ENCODE data around the gene CD82. TPM values are rescaled to one million over a fixed set of nuclear protein-coding genes. Genes with fewer than 3 reads are reported as not detected.

The CD82 gene
- total and polyA plus RNA-seq, 9 donors = 25.8 to 108 (median 69.6) TPM

DNA sequence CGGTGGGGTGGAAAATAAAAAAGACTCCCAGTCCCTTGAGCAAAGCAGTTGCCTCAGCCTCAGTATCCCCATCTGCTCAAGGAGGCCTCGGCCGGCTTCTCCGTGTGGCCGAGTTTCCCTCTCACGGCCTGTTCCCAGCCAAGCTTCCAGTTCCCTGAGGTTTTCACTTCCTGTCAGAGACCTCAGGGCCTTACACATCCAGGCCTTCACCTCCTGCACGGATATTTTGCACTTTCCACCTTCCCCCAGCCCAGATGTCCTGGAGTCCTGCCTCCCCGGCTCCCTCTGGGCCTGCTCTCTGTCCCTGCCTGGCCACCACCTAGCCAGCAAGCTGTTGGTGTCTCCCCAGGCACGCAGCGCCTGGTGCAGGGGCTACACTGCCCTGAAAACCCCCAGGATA lies 41.1 kb upstream of the CD82 start:
- peaks cover 14% of the 10 kb centered on the region for H3K27me3 ChIP-seq (ENCODE audit: control insufficient read depth, insufficient read depth, low read length)
- 24% methylated on average over 8 of the region's 10 CpGs for WGBS (ENCODE audit: insufficient coverage)
- H3K4me1 ChIP-seq (ENCODE audit: control insufficient read depth, insufficient read depth, low read length) = peaks cover 59% of the 10 kb centered on the region
- peak overlapping the region; percentile 59 for H3K27ac ChIP-seq (ENCODE audit: low read length)
- no peaks in the 10 kb centered on the region for H3K9me3 ChIP-seq (replicated peaks; ENCODE audit: control insufficient read depth, low read depth, low read length)
- H3K4me3 ChIP-seq (ENCODE audit: low read length) = no peak overlapping the region
- H3K36me3 ChIP-seq (ENCODE audit: control insufficient read depth, insufficient read depth, low read length) = no peaks in the 10 kb centered on the region
- DNase-seq = peak; percentile 73

DNA sequence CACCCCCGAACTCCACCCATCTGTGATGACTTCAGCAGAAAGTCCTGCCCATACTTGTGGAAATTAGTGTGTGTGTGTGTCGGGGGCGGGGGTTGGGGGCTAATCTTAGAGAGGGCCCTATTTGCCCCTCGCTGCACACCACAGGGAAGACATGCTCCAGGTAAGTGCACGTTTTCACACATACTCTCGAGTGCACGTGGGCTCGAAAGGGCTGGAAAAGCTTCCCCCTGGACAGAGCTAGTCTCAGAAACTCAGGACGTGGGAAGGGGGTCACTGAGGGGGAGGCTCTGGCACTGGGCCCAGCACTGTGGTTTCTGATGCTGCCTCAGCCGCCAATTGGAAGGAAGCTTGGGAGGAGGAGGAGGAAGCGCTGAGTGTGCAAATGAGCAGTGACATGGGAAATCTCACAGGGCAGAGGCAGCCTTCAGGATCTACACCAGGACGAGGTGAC lies 40.7 kb upstream of the CD82 start:
- peak overlapping the region; percentile 59 for H3K27ac ChIP-seq (ENCODE audit: low read length)
- H3K27me3 ChIP-seq (ENCODE audit: control insufficient read depth, insufficient read depth, low read length) = peaks cover 12% of the 10 kb centered on the region
- no peak overlapping the region for H3K4me3 ChIP-seq (ENCODE audit: low read length)
- H3K36me3 ChIP-seq (ENCODE audit: control insufficient read depth, insufficient read depth, low read length) = no peaks in the 10 kb centered on the region
- WGBS (ENCODE audit: insufficient coverage) = 51% methylated on average over 9 of the region's 12 CpGs
- peaks cover 55% of the 10 kb centered on the region for H3K4me1 ChIP-seq (ENCODE audit: control insufficient read depth, insufficient read depth, low read length)
- H3K9me3 ChIP-seq (replicated peaks; ENCODE audit: control insufficient read depth, low read depth, low read length) = no peaks in the 10 kb centered on the region
- DNase-seq = peak; percentile 83

DNA sequence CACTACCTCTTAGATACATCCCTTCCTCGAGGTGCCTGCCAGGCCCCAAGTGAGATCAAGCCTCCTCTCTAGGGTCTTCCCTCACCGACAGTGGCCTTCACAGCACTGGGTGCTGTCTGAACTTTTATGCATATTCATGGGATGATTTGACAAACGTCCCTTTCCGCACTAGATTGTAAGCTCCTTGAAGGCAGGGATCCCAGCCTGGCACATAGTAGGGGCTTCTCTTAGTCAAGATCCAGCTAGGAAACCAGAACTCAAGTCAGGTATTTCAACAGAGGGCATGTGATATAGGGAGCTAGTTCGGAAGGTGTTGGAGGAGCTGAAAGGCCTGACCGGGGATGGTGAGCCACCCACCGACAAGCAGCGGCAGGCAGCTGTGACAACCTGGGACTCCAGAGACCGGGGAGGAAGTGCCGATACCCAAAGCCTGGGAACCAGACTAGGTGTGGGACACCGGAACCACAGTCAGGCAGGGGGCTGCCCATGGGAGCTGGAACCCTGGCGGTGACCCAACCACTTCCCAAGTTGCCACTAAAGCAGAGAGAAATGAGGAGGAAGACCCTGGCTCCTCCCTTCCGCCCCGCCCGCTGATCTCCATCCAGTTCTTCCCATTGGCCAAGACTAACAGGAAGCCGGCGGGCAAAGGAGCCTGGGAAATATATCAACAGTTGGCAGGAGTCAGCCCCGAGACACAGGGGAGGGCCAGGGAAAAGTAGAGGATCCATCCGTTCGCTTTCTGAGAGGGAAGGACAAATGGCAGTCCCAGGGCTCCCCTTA lies 39.8 kb upstream of the CD82 start:
- H3K36me3 ChIP-seq (ENCODE audit: control insufficient read depth, insufficient read depth, low read length) = no peaks in the 10 kb centered on the region
- peaks cover 52% of the 10 kb centered on the region for H3K4me1 ChIP-seq (ENCODE audit: control insufficient read depth, insufficient read depth, low read length)
- H3K4me3 ChIP-seq (ENCODE audit: low read length) = no peak overlapping the region
- peak overlapping the region; percentile 32 for H3K27ac ChIP-seq (ENCODE audit: low read length)
- no peaks in the 10 kb centered on the region for H3K9me3 ChIP-seq (replicated peaks; ENCODE audit: control insufficient read depth, low read depth, low read length)
- H3K27me3 ChIP-seq (ENCODE audit: control insufficient read depth, insufficient read depth, low read length) = peaks cover 5% of the 10 kb centered on the region
- DNase-seq = peak; percentile 43
- 83% methylated on average over 13 of the region's 20 CpGs for WGBS (ENCODE audit: insufficient coverage)

DNA sequence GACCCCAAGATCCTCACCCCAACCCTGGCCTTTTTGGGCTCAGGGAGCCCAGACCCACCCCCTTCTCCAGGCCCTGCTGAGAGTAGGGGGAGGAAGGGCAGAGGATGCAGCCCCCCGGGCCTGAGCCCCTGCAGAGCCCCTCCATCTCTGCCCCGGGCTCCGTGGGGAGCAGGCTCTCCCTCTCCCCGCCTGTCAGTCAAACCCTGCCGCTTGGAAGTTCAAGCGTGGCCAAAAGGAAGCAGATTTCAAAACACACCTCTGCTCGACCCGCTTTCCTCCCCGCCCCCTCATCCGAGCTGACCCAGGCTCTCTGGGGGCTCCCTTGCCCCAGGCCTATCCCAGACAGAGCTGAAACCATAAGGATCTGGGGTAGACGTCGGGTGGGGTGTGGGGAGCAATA lies 39.0 kb upstream of the CD82 start:
- H3K27ac ChIP-seq (ENCODE audit: low read length) = no peak overlapping the region
- H3K27me3 ChIP-seq (ENCODE audit: control insufficient read depth, insufficient read depth, low read length) = peaks cover 5% of the 10 kb centered on the region
- H3K4me3 ChIP-seq (ENCODE audit: low read length) = no peak overlapping the region
- H3K4me1 ChIP-seq (ENCODE audit: control insufficient read depth, insufficient read depth, low read length) = peaks cover 57% of the 10 kb centered on the region
- WGBS (ENCODE audit: insufficient coverage) = 55% methylated on average over 6 of the region's 12 CpGs
- no peaks in the 10 kb centered on the region for H3K9me3 ChIP-seq (replicated peaks; ENCODE audit: control insufficient read depth, low read depth, low read length)
- H3K36me3 ChIP-seq (ENCODE audit: control insufficient read depth, insufficient read depth, low read length) = no peaks in the 10 kb centered on the region
- no peak for DNase-seq

DNA sequence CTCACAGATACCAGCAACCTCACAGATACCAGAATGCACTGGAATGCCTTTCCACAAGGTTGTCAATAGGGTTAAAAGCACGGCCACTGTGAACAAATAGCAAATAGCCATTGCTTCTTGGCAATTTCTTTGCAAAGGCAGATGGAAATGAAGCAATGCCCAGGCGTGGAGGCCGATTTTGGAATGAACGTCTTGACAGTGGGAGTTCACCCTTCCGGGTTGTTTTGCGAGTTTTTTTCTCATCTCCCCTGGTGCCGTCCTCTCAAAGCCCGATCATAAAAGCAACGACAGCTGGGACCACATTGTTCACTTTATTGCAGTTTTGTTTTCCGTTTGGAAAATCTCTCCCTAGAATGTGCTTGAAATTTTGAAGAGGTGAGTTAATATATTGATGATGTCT lies 38.0 kb upstream of the CD82 start:
- no peak overlapping the region for H3K27ac ChIP-seq (ENCODE audit: low read length)
- DNase-seq = no peak

DNA sequence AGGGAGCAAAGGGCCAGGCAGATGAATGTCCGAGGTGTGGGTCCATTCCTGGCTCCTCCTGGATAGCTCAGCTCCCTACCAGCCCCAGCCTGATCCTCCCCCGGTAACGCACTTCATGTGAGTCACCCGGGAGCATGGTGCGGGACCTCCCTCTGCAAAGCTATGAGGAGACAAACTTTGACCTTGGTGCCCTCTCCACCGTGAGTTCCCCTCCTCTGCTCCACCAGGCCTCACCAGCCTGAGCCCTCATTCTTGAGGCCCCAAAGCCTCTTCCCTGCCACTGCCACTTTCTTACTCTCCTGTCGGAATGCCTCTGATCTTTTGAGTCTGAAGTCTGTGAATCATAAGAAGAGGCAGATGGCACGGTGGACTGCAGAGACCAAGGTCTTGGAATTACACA lies 37.4 kb upstream of the CD82 start:
- H3K4me3 ChIP-seq (ENCODE audit: low read length) = no peak overlapping the region
- peaks cover 2% of the 10 kb centered on the region for H3K27me3 ChIP-seq (ENCODE audit: control insufficient read depth, insufficient read depth, low read length)
- H3K4me1 ChIP-seq (ENCODE audit: control insufficient read depth, insufficient read depth, low read length) = peaks cover 57% of the 10 kb centered on the region
- DNase-seq = no peak
- WGBS (ENCODE audit: insufficient coverage) = 80% methylated on average over 7 of the region's 8 CpGs
- no peaks in the 10 kb centered on the region for H3K9me3 ChIP-seq (replicated peaks; ENCODE audit: control insufficient read depth, low read depth, low read length)
- H3K36me3 ChIP-seq (ENCODE audit: control insufficient read depth, insufficient read depth, low read length) = no peaks in the 10 kb centered on the region
- no peak overlapping the region for H3K27ac ChIP-seq (ENCODE audit: low read length)

More for the DNA sequence above, 38.0 kb upstream of the CD82 start:
- Histone ChIP-seq H3K4me1 (ENCODE audit: control insufficient read depth, insufficient read depth, low read length) (peaks cover 57% of the 10 kb centered on the region), H3K4me3 (ENCODE audit: low read length) (no peak overlapping the region), H3K27me3 (ENCODE audit: control insufficient read depth, insufficient read depth, low read length) (peaks cover 5% of the 10 kb centered on the region), H3K9me3 (replicated peaks; ENCODE audit: control insufficient read depth, low read depth, low read length) (no peaks in the 10 kb centered on the region), H3K36me3 (ENCODE audit: control insufficient read depth, insufficient read depth, low read length) (no peaks in the 10 kb centered on the region)
- 29% methylated on average over 6 of the region's 10 CpGs for WGBS (ENCODE audit: insufficient coverage)

DNA sequence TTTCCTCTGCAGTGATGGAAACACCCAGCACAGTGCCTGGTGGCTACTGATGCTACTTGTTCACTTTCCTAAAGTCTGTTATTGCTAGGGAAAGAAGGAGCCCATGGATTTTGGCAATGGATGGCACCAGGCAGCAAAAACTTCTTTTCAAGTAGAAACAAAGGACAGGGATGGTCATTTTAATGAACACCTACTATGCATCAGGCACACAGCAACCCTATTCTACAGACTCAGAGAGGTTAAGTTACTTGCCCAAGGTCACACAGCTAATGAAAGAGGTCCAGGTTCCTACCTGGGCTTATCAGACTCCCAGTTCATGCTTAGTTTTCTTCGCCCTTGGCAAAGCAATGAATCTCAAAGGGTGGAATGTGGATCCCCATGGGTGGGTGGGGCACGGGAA lies 36.9 kb upstream of the CD82 start:
- H3K27me3 ChIP-seq (ENCODE audit: control insufficient read depth, insufficient read depth, low read length) = peaks cover 2% of the 10 kb centered on the region
- no peak overlapping the region for H3K27ac ChIP-seq (ENCODE audit: low read length)
- H3K4me1 ChIP-seq (ENCODE audit: control insufficient read depth, insufficient read depth, low read length) = peaks cover 55% of the 10 kb centered on the region
- DNase-seq = no peak
- 92% methylated on average over 2 of the region's 2 CpGs for WGBS (ENCODE audit: insufficient coverage)
- H3K36me3 ChIP-seq (ENCODE audit: control insufficient read depth, insufficient read depth, low read length) = no peaks in the 10 kb centered on the region
- H3K9me3 ChIP-seq (replicated peaks; ENCODE audit: control insufficient read depth, low read depth, low read length) = no peaks in the 10 kb centered on the region
- no peak overlapping the region for H3K4me3 ChIP-seq (ENCODE audit: low read length)

DNA sequence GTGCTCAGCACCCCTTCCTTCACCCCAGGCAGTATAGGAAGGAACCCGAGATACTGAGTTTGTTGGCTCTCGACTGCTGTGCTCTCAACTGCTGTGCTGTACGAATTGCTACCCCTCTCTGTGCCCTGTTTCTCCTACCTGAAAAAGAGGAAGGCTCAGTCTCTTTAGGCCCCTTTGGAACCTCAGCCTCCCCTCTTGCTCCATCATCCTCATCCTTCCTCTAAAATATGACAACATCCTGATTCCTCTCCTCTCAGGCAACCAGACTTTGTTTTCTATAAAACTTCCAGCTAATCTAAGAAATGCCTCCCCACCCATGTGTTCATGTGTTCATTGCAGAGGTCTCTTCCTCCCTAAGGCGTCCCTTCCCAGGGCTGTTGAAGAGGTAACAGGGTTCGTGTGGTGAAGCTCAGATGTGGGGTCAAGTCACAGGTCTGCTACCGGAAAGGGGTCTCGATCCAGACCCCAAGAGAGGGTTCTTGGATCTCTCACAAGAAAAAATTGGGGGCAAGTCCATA lies 35.5 kb upstream of the CD82 start:
- peaks cover 47% of the 10 kb centered on the region for H3K4me1 ChIP-seq (ENCODE audit: control insufficient read depth, insufficient read depth, low read length)
- H3K27ac ChIP-seq (ENCODE audit: low read length) = peak overlapping the region; percentile 35
- H3K27me3 ChIP-seq (ENCODE audit: control insufficient read depth, insufficient read depth, low read length) = peaks cover 2% of the 10 kb centered on the region
- DNase-seq = no peak
- 84% methylated on average over 6 of the region's 7 CpGs for WGBS (ENCODE audit: insufficient coverage)
- no peak overlapping the region for H3K4me3 ChIP-seq (ENCODE audit: low read length)
- no peaks in the 10 kb centered on the region for H3K36me3 ChIP-seq (ENCODE audit: control insufficient read depth, insufficient read depth, low read length)
- no peaks in the 10 kb centered on the region for H3K9me3 ChIP-seq (replicated peaks; ENCODE audit: control insufficient read depth, low read depth, low read length)

DNA sequence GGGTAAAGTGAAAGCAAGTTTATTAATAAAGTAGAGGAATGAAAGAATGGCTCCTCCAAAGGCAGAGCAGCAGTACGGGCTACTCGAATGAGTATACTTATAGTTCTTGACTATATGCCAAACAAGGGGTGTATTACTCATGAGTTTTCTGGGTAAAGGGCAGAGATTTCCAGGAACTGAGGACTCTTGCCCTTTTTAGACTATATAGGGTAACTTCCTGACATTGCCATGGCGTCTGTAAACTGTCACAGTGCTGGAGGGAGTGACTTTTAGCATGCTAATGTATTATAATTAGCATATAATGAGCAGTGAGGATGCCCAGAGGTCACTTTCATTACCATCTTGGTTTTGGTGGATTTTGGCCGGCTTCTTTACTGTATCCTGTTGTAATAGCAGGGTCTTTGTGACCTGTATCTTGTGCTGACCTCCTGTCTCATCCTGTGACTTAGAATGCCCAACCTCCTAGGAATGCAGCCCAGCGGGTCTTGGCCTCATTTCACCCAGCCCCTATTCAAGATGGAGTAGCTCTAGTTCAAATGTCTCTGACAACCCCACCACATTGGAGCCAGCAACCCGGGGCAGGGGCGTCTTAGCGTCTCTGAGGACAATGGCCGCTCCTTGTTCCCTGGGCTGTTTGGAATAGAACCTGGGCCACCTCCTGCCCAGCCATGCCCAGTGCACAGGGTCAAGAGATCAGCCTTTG lies 34.9 kb upstream of the CD82 start:
- H3K9me3 ChIP-seq (replicated peaks; ENCODE audit: control insufficient read depth, low read depth, low read length) = no peaks in the 10 kb centered on the region
- no peak overlapping the region for H3K27ac ChIP-seq (ENCODE audit: low read length)
- H3K4me3 ChIP-seq (ENCODE audit: low read length) = no peak overlapping the region
- H3K4me1 ChIP-seq (ENCODE audit: control insufficient read depth, insufficient read depth, low read length) = peaks cover 48% of the 10 kb centered on the region
- no peaks in the 10 kb centered on the region for H3K36me3 ChIP-seq (ENCODE audit: control insufficient read depth, insufficient read depth, low read length)
- H3K27me3 ChIP-seq (ENCODE audit: control insufficient read depth, insufficient read depth, low read length) = peaks cover 5% of the 10 kb centered on the region
- WGBS (ENCODE audit: insufficient coverage) = 73% methylated on average over 6 of the region's 9 CpGs
- DNase-seq = no peak

DNA sequence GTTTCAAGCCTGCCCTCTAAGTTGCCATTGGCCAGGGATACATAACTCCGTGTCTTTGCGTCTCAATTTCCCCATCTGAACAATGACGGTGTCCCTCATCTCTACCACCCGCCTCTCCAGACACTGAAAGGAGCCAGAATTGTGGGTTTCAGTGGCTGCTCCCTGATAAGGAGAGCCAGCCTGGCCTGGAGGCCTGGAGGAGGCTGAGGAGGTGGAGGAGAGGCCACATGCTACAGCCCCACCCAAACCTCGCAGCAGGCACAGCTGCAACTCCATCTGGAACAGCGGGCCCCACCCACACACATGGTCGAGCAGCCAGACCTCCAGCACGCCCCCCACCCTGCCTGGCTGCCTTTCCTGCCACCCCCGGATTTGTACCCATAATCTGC lies 34.4 kb upstream of the CD82 start:
- Histone ChIP-seq H3K27me3 (ENCODE audit: control insufficient read depth, insufficient read depth, low read length) (peaks cover 5% of the 10 kb centered on the region), H3K27ac (ENCODE audit: low read length) (no peak overlapping the region), H3K4me3 (ENCODE audit: low read length) (no peak overlapping the region), H3K9me3 (replicated peaks; ENCODE audit: control insufficient read depth, low read depth, low read length) (no peaks in the 10 kb centered on the region), H3K4me1 (ENCODE audit: control insufficient read depth, insufficient read depth, low read length) (peaks cover 44% of the 10 kb centered on the region), H3K36me3 (ENCODE audit: control insufficient read depth, insufficient read depth, low read length) (no peaks in the 10 kb centered on the region)
- no peak for DNase-seq
- WGBS (ENCODE audit: insufficient coverage) = 62% methylated on average over 4 of the region's 9 CpGs

All from muscle of leg (tissue), 11 donors.